HepG2 (cell line): ENCODE measurements around the gene SPATA21. TPM values are rescaled to one million over a fixed set of nuclear protein-coding genes. Genes with fewer than 3 reads are reported as not detected.
A peak's percentile ranks its signal among the peaks of the same experiment; 100 is the strongest.

ENCODE experiments used
- AKNA ChIP-seq: sonication (generic); formaldehyde crosslinking; IDR thresholded peaks from 2 replicates; pipeline ENCODE4 v1.4.0; 2020; ENCODE audit warnings: missing genetic modification reagents, borderline replicate concordance
- CBFB ChIP-seq: sonication (generic); formaldehyde crosslinking; IDR thresholded peaks from 2 replicates; pipeline ENCODE4 v1.4.0; 2020; ENCODE audit warnings: missing genetic modification reagents
- DPF2 ChIP-seq: sonication (generic); formaldehyde crosslinking; IDR thresholded peaks from 2 replicates; pipeline ENCODE4 v1.4.0; 2020; ENCODE audit warnings: mild to moderate bottlenecking, low read depth, missing genetic modification reagents, borderline replicate concordance
- HDAC1 ChIP-seq: sonication (generic); formaldehyde crosslinking; IDR thresholded peaks from 2 replicates; pipeline ENCODE4 v1.5.1; 2020; ENCODE audit warnings: mild to moderate bottlenecking, missing genetic modification reagents
- HNRNPK ChIP-seq: fragments of 200-400 bp; formaldehyde crosslinking; IDR thresholded peaks from 2 replicates; pipeline ENCODE4 v1.6.1; 2018; ENCODE audit warnings: low read length, low read depth, moderate library complexity, mild to moderate bottlenecking; ENCODE audit not compliant: poor library complexity, severe bottlenecking
- IRX3 ChIP-seq: sonication (generic); formaldehyde crosslinking; IDR thresholded peaks from 2 replicates; pipeline ENCODE4 v1.8.1; 2023; ENCODE audit warnings: mild to moderate bottlenecking, low read depth, missing genetic modification reagents, borderline replicate concordance
- MAZ ChIP-seq, 2 experiments: sonication (generic) in 1 of 2; formaldehyde crosslinking in 1 of 2; IDR thresholded peaks; 2 replicates each; pipeline versions ENCODE4 v1.5.0 to v1.6.1; 2012 to 2020; ENCODE audit warnings: low read depth in 2 of 2, mild to moderate bottlenecking in 2 of 2, borderline replicate concordance in 1 of 2, improper control_type of control experiment in 1 of 2, low read length in 1 of 2, missing genetic modification reagents in 1 of 2, moderate library complexity in 1 of 2
- NFATC3 ChIP-seq: sonication (generic); formaldehyde crosslinking; IDR thresholded peaks from 2 replicates; pipeline ENCODE4 v1.5.1; 2020; ENCODE audit warnings: mild to moderate bottlenecking, missing genetic modification reagents
- PAWR ChIP-seq: sonication (generic); formaldehyde crosslinking; IDR thresholded peaks from 2 replicates; pipeline ENCODE4 v1.4.0; 2020; ENCODE audit warnings: missing genetic modification reagents, mild to moderate bottlenecking, borderline replicate concordance
- POLR2AphosphoS2 ChIP-seq: IDR thresholded peaks from 2 replicates; pipeline ENCODE4 v1.6.1; 2011; ENCODE audit warnings: low read depth, low read length, improper control_type of control experiment
- SNAI1 ChIP-seq: sonication (generic); formaldehyde crosslinking; IDR thresholded peaks from 2 replicates; pipeline ENCODE4 v1.5.0; 2020; ENCODE audit warnings: mild to moderate bottlenecking, missing genetic modification reagents, borderline replicate concordance
- TGIF2 ChIP-seq: IDR thresholded peaks from 2 replicates; pipeline ENCODE4 v1.6.1; 2016; ENCODE audit warnings: control low read depth, missing compliant biosample characterization
- U2AF1 ChIP-seq: fragments of 200-400 bp; formaldehyde crosslinking; optimal IDR thresholded peaks from 2 replicates; pipeline ENCODE3; 2017; ENCODE audit warnings: mild to moderate bottlenecking, low read depth, low read length
- ZNF234 ChIP-seq: sonication (generic); formaldehyde crosslinking; conservative IDR thresholded peaks from 2 replicates; pipeline ENCODE4 v1.5.1; 2020; ENCODE audit warnings: mild to moderate bottlenecking, missing genetic modification reagents
- ZNF800 ChIP-seq: sonication (generic); formaldehyde crosslinking; IDR thresholded peaks from 2 replicates; pipeline ENCODE4 v1.4.0; 2020; ENCODE audit warnings: missing genetic modification reagents
- polyA plus RNA-seq, 8 experiments: library from polyadenylated mRNA; depleted of rRNA in 3 of 8; stranded (reverse) in 7 of 8; unstranded in 1 of 8; fragments of >200 nt; fragmentation: Illumina TruSeq in 4 of 8; extraction: Trizol in 4 of 8; gene quantifications; 2 replicates each; pipeline versions ENCODE4 v1.2.1 to v1.2.3, GENCODE V29; 2011 to 2016; ENCODE audit warnings: low read depth in 4 of 8, missing spikeins in 1 of 8, mixed read lengths in 1 of 8; ENCODE audit not compliant: insufficient read depth in 1 of 8
- total RNA-seq, 5 experiments: library from RNA; depleted of rRNA; stranded (reverse); fragments of >200 nt; fragmentation: Illumina TruSeq; extraction: Trizol; gene quantifications; 2 replicates each; pipeline ENCODE4 v1.2.3, GENCODE V29; 2016; ENCODE audit warnings: low read depth in 1 of 5
- TF ChIP-seq, protein P1 (sequence below): sonication (generic); formaldehyde crosslinking; IDR thresholded peaks from 2 replicates; pipeline ENCODE4 v1.4.0; 2020; ENCODE audit warnings: mild to moderate bottlenecking, low read depth, missing genetic modification reagents
- TF ChIP-seq, protein P2 (sequence below): IDR thresholded peaks from 2 replicates; pipeline ENCODE4 v1.6.1; 2012; ENCODE audit warnings: inconsistent platforms

SPATA21 gene
- total and polyA plus RNA-seq, 2 of the 13 experiments (the other 11 are each of a cell fraction or from before 2014, with no cell fraction given): 0.80 to 1.4 TPM

GRCh38 chr1:16367258-16367967 lies 69.8 kb downstream of the SPATA21 start (continued):
- TF ChIP-seq MAZ (IDR thresholded peaks at IDR 0.05; ENCODE audit: borderline replicate concordance, low read depth, low read length): peak; percentile 71
- TF ChIP-seq MAZ (CRISPR knock-in tag; IDR thresholded peaks at IDR 0.05; ENCODE audit: low read depth): peak; percentile 94
- peak; percentile 66 for TF ChIP-seq ZNF800
- peak; percentile 51 for TF ChIP-seq HDAC1 (CRISPR knock-in tag)
- no peak for TF ChIP-seq PAWR (CRISPR knock-in tag)
- TF ChIP-seq ZNF234: 0 out of 2 replicates have a peak, but pooled peaks have one; percentile 11
- TF ChIP-seq SNAI1: peak; percentile 38; the same call in 1 of the 2 replicates
- TF ChIP-seq U2AF1: no peak
- 0 out of 2 replicates have a peak, but pooled peaks have one; percentile 10 for TF ChIP-seq TGIF2 (CRISPR knock-in tag)
- no peak; the same call in 1 of the 2 replicates for TF ChIP-seq IRX3 (CRISPR knock-in tag)
- TF ChIP-seq NFATC3 (CRISPR knock-in tag): no peak
- no peak for TF ChIP-seq DPF2 (CRISPR knock-in tag)
- peak; percentile 27 for TF ChIP-seq HNRNPK
- TF ChIP-seq POLR2AphosphoS2: no peak
- peak; percentile 31; the same call in 1 of the 2 replicates for TF ChIP-seq AKNA (CRISPR knock-in tag)
- TF ChIP-seq, protein P1, sequence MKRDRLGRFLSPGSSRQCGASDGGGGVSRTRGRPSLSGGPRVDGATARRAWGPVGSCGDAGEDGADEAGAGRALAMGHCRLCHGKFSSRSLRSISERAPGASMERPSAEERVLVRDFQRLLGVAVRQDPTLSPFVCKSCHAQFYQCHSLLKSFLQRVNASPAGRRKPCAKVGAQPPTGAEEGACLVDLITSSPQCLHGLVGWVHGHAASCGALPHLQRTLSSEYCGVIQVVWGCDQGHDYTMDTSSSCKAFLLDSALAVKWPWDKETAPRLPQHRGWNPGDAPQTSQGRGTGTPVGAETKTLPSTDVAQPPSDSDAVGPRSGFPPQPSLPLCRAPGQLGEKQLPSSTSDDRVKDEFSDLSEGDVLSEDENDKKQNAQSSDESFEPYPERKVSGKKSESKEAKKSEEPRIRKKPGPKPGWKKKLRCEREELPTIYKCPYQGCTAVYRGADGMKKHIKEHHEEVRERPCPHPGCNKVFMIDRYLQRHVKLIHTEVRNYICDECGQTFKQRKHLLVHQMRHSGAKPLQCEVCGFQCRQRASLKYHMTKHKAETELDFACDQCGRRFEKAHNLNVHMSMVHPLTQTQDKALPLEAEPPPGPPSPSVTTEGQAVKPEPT (CRISPR knock-in tag): no peak
- TF ChIP-seq, protein P2, sequence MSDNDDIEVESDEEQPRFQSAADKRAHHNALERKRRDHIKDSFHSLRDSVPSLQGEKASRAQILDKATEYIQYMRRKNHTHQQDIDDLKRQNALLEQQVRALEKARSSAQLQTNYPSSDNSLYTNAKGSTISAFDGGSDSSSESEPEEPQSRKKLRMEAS: peak; percentile 67
- no peak for TF ChIP-seq CBFB
